SU-DHL-6 (cell line): ENCODE data around the gene KCNC1.

Experiments
- H2AFZ ChIP-seq: fragments of 200-600 bp; sonication (generic); 2 replicates; pipeline ENCODE4 v1.6.1; 2014; ENCODE audit warnings: low read depth, mild to moderate bottlenecking, moderate library complexity, mixed read lengths, antibody characterized with exemption, low read length; ENCODE audit not compliant: severe bottlenecking
- H3F3A ChIP-seq: fragments of 200-600 bp; shearing (Covaris generic); 2 replicates; pipeline ENCODE4 v1.6.0; 2016; ENCODE audit warnings: antibody characterized with exemption, mild to moderate bottlenecking; ENCODE audit not compliant: insufficient read depth
- H3K27ac ChIP-seq: fragments of 200-600 bp; sonication (generic); 2 replicates; pipeline ENCODE4 v1.5.1; 2016; ENCODE audit warnings: low read depth, mild to moderate bottlenecking, low read length, moderate library complexity, mixed read lengths
- H3K27me3 ChIP-seq: fragments of 200-600 bp; sonication (generic), shearing (Covaris generic); 2 replicates; pipeline ENCODE4 v1.6.0; 2014; ENCODE audit warnings: mild to moderate bottlenecking, low read length
- H3K36me3 ChIP-seq: fragments of 200-600 bp; sonication (generic); 2 replicates; pipeline ENCODE4 v1.6.1; 2014; ENCODE audit warnings: mild to moderate bottlenecking, low read length, mixed read lengths
- H3K4me2 ChIP-seq: fragments of 300-600, 200-600 bp; shearing (Covaris generic), sonication (generic); 2 replicates; pipeline ENCODE4 v1.6.0; 2014; ENCODE audit warnings: low read length, low read depth, mild to moderate bottlenecking; ENCODE audit not compliant: poor library complexity, severe bottlenecking
- H3K4me3 ChIP-seq: fragments of 200-600 bp; sonication (generic); 2 replicates; pipeline ENCODE4 v1.5.1; 2014; ENCODE audit warnings: antibody characterized with exemption, low read length, mild to moderate bottlenecking, mixed read lengths; ENCODE audit not compliant: insufficient read depth, poor library complexity, severe bottlenecking
- H3K79me2 ChIP-seq: fragments of 200-600 bp; sonication (generic); 2 replicates; pipeline ENCODE4 v1.6.1; 2014; ENCODE audit warnings: mild to moderate bottlenecking, low read length, moderate library complexity; ENCODE audit not compliant: insufficient read depth
- H3K9ac ChIP-seq: fragments of 200-600 bp; sonication (generic); 2 replicates; pipeline ENCODE4 v1.7.0; 2014; ENCODE audit warnings: mild to moderate bottlenecking, low read length
- H3K9me2 ChIP-seq: fragments of 200-600 bp; sonication (generic); replicated peaks from 2 replicates; pipeline ENCODE4 v1.6.1; 2014; ENCODE audit warnings: low read length; ENCODE audit not compliant: insufficient read depth
- H3K9me3 ChIP-seq: fragments of 200-600 bp; sonication (generic); 2 replicates; pipeline ENCODE4 v1.6.1; 2014; ENCODE audit warnings: low read length, mixed read lengths; ENCODE audit not compliant: insufficient read depth
- H4K20me1 ChIP-seq: fragments of 200-600 bp; sonication (generic); 2 replicates; pipeline ENCODE4 v1.6.1; 2014; ENCODE audit warnings: low read depth, mild to moderate bottlenecking, antibody characterized with exemption, low read length, moderate library complexity, mixed read lengths
- EZH2phosphoT487 ChIP-seq: fragments of 200-600 bp; sonication (generic), shearing (Covaris generic); conservative IDR thresholded peaks from 2 replicates; pipeline ENCODE4 v1.6.1; 2018; ENCODE audit warnings: mild to moderate bottlenecking, antibody characterized with exemption, low read length, moderate library complexity, mixed read lengths
- TF ChIP-seq, protein P1 (sequence below): fragments of 200-600 bp; sonication (generic); IDR thresholded peaks from one replicate; pipeline ENCODE4 v1.5.1; 2017; ENCODE audit warnings: antibody characterized with exemption, mild to moderate bottlenecking, low read length, moderate library complexity; ENCODE audit not compliant: insufficient read depth, poor library complexity, severe bottlenecking

KCNC1 gene

DNA sequence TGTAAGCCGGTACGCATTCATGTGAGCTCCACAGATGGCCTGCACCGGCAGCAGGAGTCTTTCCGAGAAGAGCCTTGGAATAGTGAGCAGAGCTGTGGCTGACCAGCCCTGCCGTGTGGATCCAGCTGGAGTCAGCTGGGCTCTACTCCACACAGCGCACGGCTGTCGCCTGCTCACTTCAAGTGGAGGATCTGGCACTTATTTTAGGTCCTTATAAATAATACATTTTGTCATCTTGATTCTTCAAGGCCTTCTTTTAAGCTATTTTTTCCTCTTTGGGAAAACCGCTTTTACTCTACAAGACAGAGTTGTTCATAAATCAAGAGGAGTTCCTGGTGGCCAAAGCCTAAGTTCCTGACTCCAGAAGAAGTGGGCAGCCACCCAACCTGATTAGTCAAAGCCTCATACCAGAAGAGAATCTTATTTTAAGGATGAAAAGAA is 93.8 kb downstream of the KCNC1 start:
- no peak overlapping the region for H3K4me2 ChIP-seq
- H3K36me3 ChIP-seq = no peaks in the 10 kb centered on the region
- no peaks in the 10 kb centered on the region for H3K27me3 ChIP-seq
- no peaks in the 10 kb centered on the region for H3F3A ChIP-seq
- H3K9me2 ChIP-seq = no peaks in the 10 kb centered on the region
- no peak for TF ChIP-seq EZH2phosphoT487
- TF ChIP-seq, protein P1, sequence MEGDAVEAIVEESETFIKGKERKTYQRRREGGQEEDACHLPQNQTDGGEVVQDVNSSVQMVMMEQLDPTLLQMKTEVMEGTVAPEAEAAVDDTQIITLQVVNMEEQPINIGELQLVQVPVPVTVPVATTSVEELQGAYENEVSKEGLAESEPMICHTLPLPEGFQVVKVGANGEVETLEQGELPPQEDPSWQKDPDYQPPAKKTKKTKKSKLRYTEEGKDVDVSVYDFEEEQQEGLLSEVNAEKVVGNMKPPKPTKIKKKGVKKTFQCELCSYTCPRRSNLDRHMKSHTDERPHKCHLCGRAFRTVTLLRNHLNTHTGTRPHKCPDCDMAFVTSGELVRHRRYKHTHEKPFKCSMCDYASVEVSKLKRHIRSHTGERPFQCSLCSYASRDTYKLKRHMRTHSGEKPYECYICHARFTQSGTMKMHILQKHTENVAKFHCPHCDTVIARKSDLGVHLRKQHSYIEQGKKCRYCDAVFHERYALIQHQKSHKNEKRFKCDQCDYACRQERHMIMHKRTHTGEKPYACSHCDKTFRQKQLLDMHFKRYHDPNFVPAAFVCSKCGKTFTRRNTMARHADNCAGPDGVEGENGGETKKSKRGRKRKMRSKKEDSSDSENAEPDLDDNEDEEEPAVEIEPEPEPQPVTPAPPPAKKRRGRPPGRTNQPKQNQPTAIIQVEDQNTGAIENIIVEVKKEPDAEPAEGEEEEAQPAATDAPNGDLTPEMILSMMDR = no peak
- no peaks in the 10 kb centered on the region; the same call in 1 of the 2 replicates for H4K20me1 ChIP-seq
- H3K79me2 ChIP-seq = no peaks in the 10 kb centered on the region
- no peak overlapping the region for H3K4me3 ChIP-seq
- no peak overlapping the region for H2AFZ ChIP-seq
- H3K9ac ChIP-seq = no peak overlapping the region
- no peaks in the 10 kb centered on the region for H3K9me3 ChIP-seq
- no peak overlapping the region for H3K27ac ChIP-seq

GRCh38 chr11:17831228-17831627 is 96.6 kb downstream of the KCNC1 start:
- Histone ChIP-seq H3F3A (no peaks in the 10 kb centered on the region), H3K9me2 (no peaks in the 10 kb centered on the region), H3K27me3 (no peaks in the 10 kb centered on the region), H3K4me3 (no peak overlapping the region), H3K4me2 (no peak overlapping the region), H3K36me3 (no peaks in the 10 kb centered on the region), H3K79me2 (no peaks in the 10 kb centered on the region), H3K9me3 (no peaks in the 10 kb centered on the region), H3K9ac (no peak overlapping the region), H4K20me1 (no peaks in the 10 kb centered on the region; the same call in 1 of the 2 replicates), H3K27ac (no peak overlapping the region), H2AFZ (no peak overlapping the region)
- TF ChIP-seq, protein P1 = no peak
- no peak for TF ChIP-seq EZH2phosphoT487

DNA sequence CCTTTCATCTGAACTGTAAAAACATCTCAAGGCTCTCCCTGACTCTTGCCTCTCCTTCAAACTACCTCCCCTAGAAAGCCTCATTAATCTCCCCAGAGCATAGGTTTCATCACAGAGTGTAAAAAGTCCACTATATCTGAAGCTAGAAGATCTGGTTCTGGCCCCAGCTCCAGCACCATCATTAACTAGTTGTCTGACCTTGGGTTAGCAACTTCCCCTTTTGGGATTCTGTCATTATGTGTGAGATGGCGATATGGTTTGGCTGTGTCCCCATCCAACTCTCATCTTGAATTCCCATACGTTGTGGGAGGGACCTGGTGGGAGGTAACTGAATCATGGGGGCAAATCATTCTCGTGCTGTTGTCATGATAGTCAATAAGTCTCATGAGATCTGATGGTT is 97.3 kb downstream of the KCNC1 start:
- H2AFZ ChIP-seq = no peak overlapping the region

More for the DNA sequence above, 97.3 kb downstream of the KCNC1 start:
- H3K9ac ChIP-seq = no peak overlapping the region
- no peaks in the 10 kb centered on the region for H3K9me2 ChIP-seq
- H4K20me1 ChIP-seq = no peaks in the 10 kb centered on the region; the same call in 1 of the 2 replicates
- H3K4me2 ChIP-seq = no peak overlapping the region
- TF ChIP-seq, protein P1 = no peak
- TF ChIP-seq EZH2phosphoT487 = no peak
- no peaks in the 10 kb centered on the region for H3K36me3 ChIP-seq
- H3K27me3 ChIP-seq = no peaks in the 10 kb centered on the region
- no peak overlapping the region for H3K4me3 ChIP-seq
- H3F3A ChIP-seq = no peaks in the 10 kb centered on the region
- no peaks in the 10 kb centered on the region for H3K79me2 ChIP-seq
- H3K27ac ChIP-seq = no peak overlapping the region
- H3K9me3 ChIP-seq = no peaks in the 10 kb centered on the region
